ENCODE data around the gene SMARCA1. TPM values are rescaled to one million over a fixed set of nuclear protein-coding genes. Genes with fewer than 3 reads are reported as not detected.

SMARCA1 gene
- total and polyA plus RNA-seq, 2 of the 13 experiments (the other 11 are each of a cell fraction or from before 2014, with no cell fraction given): 97.7 to 145 TPM

DNA sequence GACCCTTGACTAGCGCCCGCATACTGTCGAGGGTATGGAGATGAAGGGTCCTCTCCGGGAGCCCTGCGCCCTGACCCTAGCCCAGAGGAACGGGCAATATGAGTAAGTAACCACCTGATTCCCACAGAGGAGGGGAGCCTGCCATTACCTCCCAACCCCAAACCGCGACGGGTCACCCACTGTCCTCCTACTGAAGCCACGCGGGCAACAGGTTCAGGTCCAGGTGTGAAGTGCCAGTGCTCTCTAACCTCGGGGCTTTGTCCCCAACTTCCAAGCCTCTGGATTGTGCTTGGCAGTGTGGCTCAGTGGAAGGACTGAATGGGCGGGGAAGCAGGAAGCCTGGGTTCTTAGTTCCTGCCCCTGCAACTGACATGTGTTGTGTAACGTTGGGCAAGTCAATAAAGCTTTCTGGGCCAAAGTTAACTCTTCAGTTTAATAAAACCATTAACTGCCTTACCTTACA is 17.5 kb upstream of the SMARCA1 start (continued):
- TF ChIP-seq FOXM1 (CRISPR knock-in tag; IDR thresholded peaks at IDR 0.05): no peak
- no peak for TF ChIP-seq HDAC6 (IDR thresholded peaks at IDR 0.05; ENCODE audit: low read depth, low read length)
- TF ChIP-seq TGIF2 (CRISPR knock-in tag; IDR thresholded peaks at IDR 0.05): 0 out of 2 replicates have a peak, but pooled peaks have one; percentile 21
- no peak for TF ChIP-seq ZSCAN12 (CRISPR knock-in tag; IDR thresholded peaks at IDR 0.05)
- TF ChIP-seq ZSCAN22 (CRISPR knock-in tag; IDR thresholded peaks at IDR 0.05): no peak
- TF ChIP-seq ZNF446 (CRISPR knock-in tag; IDR thresholded peaks at IDR 0.05): no peak
- TF ChIP-seq, protein P1, sequence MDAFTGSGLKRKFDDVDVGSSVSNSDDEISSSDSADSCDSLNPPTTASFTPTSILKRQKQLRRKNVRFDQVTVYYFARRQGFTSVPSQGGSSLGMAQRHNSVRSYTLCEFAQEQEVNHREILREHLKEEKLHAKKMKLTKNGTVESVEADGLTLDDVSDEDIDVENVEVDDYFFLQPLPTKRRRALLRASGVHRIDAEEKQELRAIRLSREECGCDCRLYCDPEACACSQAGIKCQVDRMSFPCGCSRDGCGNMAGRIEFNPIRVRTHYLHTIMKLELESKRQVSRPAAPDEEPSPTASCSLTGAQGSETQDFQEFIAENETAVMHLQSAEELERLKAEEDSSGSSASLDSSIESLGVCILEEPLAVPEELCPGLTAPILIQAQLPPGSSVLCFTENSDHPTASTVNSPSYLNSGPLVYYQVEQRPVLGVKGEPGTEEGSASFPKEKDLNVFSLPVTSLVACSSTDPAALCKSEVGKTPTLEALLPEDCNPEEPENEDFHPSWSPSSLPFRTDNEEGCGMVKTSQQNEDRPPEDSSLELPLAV (CRISPR knock-in tag; conservative IDR thresholded peaks at IDR 0.05; ENCODE audit: low read depth): no peak
- TF ChIP-seq ZNF333 (CRISPR knock-in tag; IDR thresholded peaks at IDR 0.05; ENCODE audit: borderline replicate concordance): no peak
- TF ChIP-seq, protein P2, sequence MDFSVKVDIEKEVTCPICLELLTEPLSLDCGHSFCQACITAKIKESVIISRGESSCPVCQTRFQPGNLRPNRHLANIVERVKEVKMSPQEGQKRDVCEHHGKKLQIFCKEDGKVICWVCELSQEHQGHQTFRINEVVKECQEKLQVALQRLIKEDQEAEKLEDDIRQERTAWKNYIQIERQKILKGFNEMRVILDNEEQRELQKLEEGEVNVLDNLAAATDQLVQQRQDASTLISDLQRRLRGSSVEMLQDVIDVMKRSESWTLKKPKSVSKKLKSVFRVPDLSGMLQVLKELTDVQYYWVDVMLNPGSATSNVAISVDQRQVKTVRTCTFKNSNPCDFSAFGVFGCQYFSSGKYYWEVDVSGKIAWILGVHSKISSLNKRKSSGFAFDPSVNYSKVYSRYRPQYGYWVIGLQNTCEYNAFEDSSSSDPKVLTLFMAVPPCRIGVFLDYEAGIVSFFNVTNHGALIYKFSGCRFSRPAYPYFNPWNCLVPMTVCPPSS (IDR thresholded peaks at IDR 0.05): no peak
- TF ChIP-seq, protein P3, sequence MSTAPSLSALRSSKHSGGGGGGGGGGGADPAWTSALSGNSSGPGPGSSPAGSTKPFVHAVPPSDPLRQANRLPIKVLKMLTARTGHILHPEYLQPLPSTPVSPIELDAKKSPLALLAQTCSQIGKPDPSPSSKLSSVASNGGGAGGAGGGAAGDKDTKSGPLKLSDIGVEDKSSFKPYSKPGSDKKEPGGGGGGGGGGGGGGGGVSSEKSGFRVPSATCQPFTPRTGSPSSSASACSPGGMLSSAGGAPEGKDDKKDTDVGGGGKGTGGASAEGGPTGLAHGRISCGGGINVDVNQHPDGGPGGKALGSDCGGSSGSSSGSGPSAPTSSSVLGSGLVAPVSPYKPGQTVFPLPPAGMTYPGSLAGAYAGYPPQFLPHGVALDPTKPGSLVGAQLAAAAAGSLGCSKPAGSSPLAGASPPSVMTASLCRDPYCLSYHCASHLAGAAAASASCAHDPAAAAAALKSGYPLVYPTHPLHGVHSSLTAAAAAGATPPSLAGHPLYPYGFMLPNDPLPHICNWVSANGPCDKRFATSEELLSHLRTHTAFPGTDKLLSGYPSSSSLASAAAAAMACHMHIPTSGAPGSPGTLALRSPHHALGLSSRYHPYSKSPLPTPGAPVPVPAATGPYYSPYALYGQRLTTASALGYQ (CRISPR knock-in tag; IDR thresholded peaks at IDR 0.05): no peak
- no peak for TF ChIP-seq ARHGAP35 (CRISPR knock-in tag; IDR thresholded peaks at IDR 0.05; ENCODE audit: borderline replicate concordance)
- TF ChIP-seq, protein P4, sequence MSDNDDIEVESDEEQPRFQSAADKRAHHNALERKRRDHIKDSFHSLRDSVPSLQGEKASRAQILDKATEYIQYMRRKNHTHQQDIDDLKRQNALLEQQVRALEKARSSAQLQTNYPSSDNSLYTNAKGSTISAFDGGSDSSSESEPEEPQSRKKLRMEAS (IDR thresholded peaks at IDR 0.05): 0 out of 2 replicates have a peak, but pooled peaks have one; percentile 36
- TF ChIP-seq THAP11 (CRISPR knock-in tag; IDR thresholded peaks at IDR 0.05): no peak
- peak; percentile 63 for TF ChIP-seq CEBPG (CRISPR knock-in tag; IDR thresholded peaks at IDR 0.05)
- no peak for TF ChIP-seq ZNF780A (CRISPR knock-in tag; IDR thresholded peaks at IDR 0.05)
- no peak for TF ChIP-seq MED8 (CRISPR knock-in tag; IDR thresholded peaks at IDR 0.05; ENCODE audit: insufficient replicate concordance)
- TF ChIP-seq BCL6 (CRISPR knock-in tag; IDR thresholded peaks at IDR 0.05): no peak
- TF ChIP-seq, protein P5, sequence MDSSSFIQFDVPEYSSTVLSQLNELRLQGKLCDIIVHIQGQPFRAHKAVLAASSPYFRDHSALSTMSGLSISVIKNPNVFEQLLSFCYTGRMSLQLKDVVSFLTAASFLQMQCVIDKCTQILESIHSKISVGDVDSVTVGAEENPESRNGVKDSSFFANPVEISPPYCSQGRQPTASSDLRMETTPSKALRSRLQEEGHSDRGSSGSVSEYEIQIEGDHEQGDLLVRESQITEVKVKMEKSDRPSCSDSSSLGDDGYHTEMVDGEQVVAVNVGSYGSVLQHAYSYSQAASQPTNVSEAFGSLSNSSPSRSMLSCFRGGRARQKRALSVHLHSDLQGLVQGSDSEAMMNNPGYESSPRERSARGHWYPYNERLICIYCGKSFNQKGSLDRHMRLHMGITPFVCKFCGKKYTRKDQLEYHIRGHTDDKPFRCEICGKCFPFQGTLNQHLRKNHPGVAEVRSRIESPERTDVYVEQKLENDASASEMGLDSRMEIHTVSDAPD (CRISPR knock-in tag; IDR thresholded peaks at IDR 0.05): no peak
- TF ChIP-seq, protein P6, sequence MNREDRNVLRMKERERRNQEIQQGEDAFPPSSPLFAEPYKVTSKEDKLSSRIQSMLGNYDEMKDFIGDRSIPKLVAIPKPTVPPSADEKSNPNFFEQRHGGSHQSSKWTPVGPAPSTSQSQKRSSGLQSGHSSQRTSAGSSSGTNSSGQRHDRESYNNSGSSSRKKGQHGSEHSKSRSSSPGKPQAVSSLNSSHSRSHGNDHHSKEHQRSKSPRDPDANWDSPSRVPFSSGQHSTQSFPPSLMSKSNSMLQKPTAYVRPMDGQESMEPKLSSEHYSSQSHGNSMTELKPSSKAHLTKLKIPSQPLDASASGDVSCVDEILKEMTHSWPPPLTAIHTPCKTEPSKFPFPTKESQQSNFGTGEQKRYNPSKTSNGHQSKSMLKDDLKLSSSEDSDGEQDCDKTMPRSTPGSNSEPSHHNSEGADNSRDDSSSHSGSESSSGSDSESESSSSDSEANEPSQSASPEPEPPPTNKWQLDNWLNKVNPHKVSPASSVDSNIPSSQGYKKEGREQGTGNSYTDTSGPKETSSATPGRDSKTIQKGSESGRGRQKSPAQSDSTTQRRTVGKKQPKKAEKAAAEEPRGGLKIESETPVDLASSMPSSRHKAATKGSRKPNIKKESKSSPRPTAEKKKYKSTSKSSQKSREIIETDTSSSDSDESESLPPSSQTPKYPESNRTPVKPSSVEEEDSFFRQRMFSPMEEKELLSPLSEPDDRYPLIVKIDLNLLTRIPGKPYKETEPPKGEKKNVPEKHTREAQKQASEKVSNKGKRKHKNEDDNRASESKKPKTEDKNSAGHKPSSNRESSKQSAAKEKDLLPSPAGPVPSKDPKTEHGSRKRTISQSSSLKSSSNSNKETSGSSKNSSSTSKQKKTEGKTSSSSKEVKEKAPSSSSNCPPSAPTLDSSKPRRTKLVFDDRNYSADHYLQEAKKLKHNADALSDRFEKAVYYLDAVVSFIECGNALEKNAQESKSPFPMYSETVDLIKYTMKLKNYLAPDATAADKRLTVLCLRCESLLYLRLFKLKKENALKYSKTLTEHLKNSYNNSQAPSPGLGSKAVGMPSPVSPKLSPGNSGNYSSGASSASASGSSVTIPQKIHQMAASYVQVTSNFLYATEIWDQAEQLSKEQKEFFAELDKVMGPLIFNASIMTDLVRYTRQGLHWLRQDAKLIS (CRISPR knock-in tag; IDR thresholded peaks at IDR 0.05): no peak
- TF ChIP-seq PHF21A (CRISPR knock-in tag; IDR thresholded peaks at IDR 0.05): 0 out of 2 replicates have a peak, but pooled peaks have one; percentile 7
